OCI-LY7 (cell line): ENCODE data around the gene NRAS. TPM values are rescaled to one million over a fixed set of nuclear protein-coding genes. Genes with fewer than 3 reads are reported as not detected.

ENCODE experiments used
- Bru-seq: library from RNA; stranded (reverse); fragments of 400-500 nt; gene quantifications from one replicate; lab custom pipeline; 2021; lab: Mats Ljungman, UMichigan
- BruChase-seq, 2 experiments: library from RNA; stranded (reverse); fragments of 400-500 nt; gene quantifications; one replicate each; lab custom pipeline; 2021; lab: Mats Ljungman, UMichigan
- BruUV-seq: library from RNA; stranded (reverse); fragments of 400-500 nt; replicated peaks from 2 replicates; lab custom pipeline; 2021; lab: Mats Ljungman, UMichigan
- CTCF ChIA-PET: fragments of 300-600 bp; sonication (Branson Sonifier 250); formaldehyde crosslinking; loops from one replicate; lab custom pipeline; 2022; ENCODE audit warnings: antibody characterized with exemption; ENCODE audit not compliant: unreplicated experiment; lab: Charles Lee
- POLR2A ChIA-PET: fragments of 300-600 bp; sonication (Branson Sonifier 250); formaldehyde crosslinking; loops from one replicate; lab custom pipeline; 2022; ENCODE audit warnings: antibody characterized with exemption; lab: Charles Lee
- DNase-seq: peaks from one replicate; pipeline ENCODE4 v3.0.0-alpha.2; 2015; ENCODE audit warnings: low spot score
- H2AFZ ChIP-seq: fragments of 200-600 bp; sonication (generic), shearing (Covaris generic); 2 replicates; pipeline ENCODE4 v1.6.1; 2014; ENCODE audit warnings: mild to moderate bottlenecking, antibody characterized with exemption, low read length, moderate library complexity
- H3K27ac ChIP-seq: fragments of 200-600 bp; sonication (generic); 2 replicates; pipeline ENCODE4 v1.5.1; 2014; ENCODE audit warnings: mixed run types, low read depth, mild to moderate bottlenecking, moderate library complexity, low read length, inconsistent platforms; ENCODE audit not compliant: poor library complexity, severe bottlenecking
- H3K36me3 ChIP-seq: fragments of 200-600 bp; sonication (generic); 2 replicates; pipeline ENCODE4 v1.6.1; 2014; ENCODE audit warnings: mild to moderate bottlenecking, antibody characterized with exemption, low read length, moderate library complexity, mixed read lengths; ENCODE audit not compliant: insufficient read depth
- H3K4me1 ChIP-seq: fragments of 200-600 bp; sonication (generic); 2 replicates; pipeline ENCODE4 v1.5.1; 2014; ENCODE audit warnings: mild to moderate bottlenecking, low read length; ENCODE audit not compliant: insufficient read depth, poor library complexity, severe bottlenecking
- H3K4me2 ChIP-seq: fragments of 200-600 bp; sonication (generic); 2 replicates; pipeline ENCODE4 v1.6.1; 2014; ENCODE audit warnings: mild to moderate bottlenecking, low read length
- H3K4me3 ChIP-seq: fragments of 200-600 bp; sonication (generic); 2 replicates; pipeline ENCODE4 v1.5.1; 2014; ENCODE audit warnings: mild to moderate bottlenecking, low read depth, low read length; ENCODE audit not compliant: poor library complexity, severe bottlenecking
- H3K79me2 ChIP-seq: fragments of 200-600 bp; sonication (generic); 2 replicates; pipeline ENCODE4 v1.6.1; 2016; ENCODE audit warnings: low read depth, mild to moderate bottlenecking, low read length, moderate library complexity, mixed read lengths; ENCODE audit not compliant: insufficient read depth
- H3K9me2 ChIP-seq: fragments of 200-600 bp; sonication (generic); 2 replicates; pipeline ENCODE4 v1.6.1; 2016; ENCODE audit warnings: mild to moderate bottlenecking, low read length, mixed read lengths; ENCODE audit not compliant: insufficient read depth
- H3K9me3 ChIP-seq: fragments of 200-600 bp; sonication (generic); 2 replicates; pipeline ENCODE4 v1.6.1; 2014; ENCODE audit warnings: mild to moderate bottlenecking, mixed run types, low read length, mixed read lengths
- H4K20me1 ChIP-seq: fragments of 200-600 bp; sonication (generic); 2 replicates; pipeline ENCODE4 v1.6.1; 2014; ENCODE audit warnings: mild to moderate bottlenecking, antibody characterized with exemption, low read length, moderate library complexity, mixed read lengths; ENCODE audit not compliant: insufficient read depth
- EZH2phosphoT487 ChIP-seq: fragments of 200-600 bp; sonication (generic); IDR thresholded peaks from 2 replicates; pipeline ENCODE4 v1.6.1; 2018; ENCODE audit warnings: low read depth, borderline replicate concordance, mild to moderate bottlenecking, mixed run types, antibody characterized with exemption, low read length, moderate library complexity, mixed read lengths
- intact Hi-C: fragments of 100-400 bp; cut with micrococcal nuclease; formaldehyde crosslinking; loops from one replicate; pipeline ENCODE4 v1.10.0; 2022; ENCODE audit not compliant: unreplicated experiment
- long read RNA-seq: library from polyadenylated mRNA; stranded (forward); transcript quantifications from one replicate; pipeline ENCODE4 v2.0.0, GENCODE V29; 2022
- total RNA-seq, 2 experiments: library from RNA; depleted of rRNA in 1 of 2; stranded (reverse); fragments of >200 nt in 1 of 2; shearing (Covaris generic) in 1 of 2; gene quantifications; 2 replicates each; pipeline ENCODE4 v1.2.3, GENCODE V29; 2014 to 2022
- TF ChIP-seq, protein P1 (sequence below): fragments of 200-600 bp; sonication (generic); conservative IDR thresholded peaks from 2 replicates; pipeline ENCODE4 v1.5.1; 2014; ENCODE audit warnings: mild to moderate bottlenecking, antibody characterized with exemption, low read length, moderate library complexity, mixed read lengths

The NRAS gene
- 28.5 and 32.6 TPM in 2 replicates for total RNA-seq (2014; rRNA removed; shearing (Covaris generic))
- total RNA-seq (2022), result 43.5 and 47.0 TPM in 2 replicates
- percentile 94 among the genes with signal in this experiment for Bru-seq, nascent RNA
- percentile 99 among the genes with signal in this experiment for BruChase-seq, experiment 1, labeled RNA remaining after a 6-hour chase
- percentile 99 among the genes with signal in this experiment for BruChase-seq, experiment 2, labeled RNA remaining after a 2-hour chase
- long read RNA-seq, full-length matches to known transcripts, result 102 of 113 reads
- long read RNA-seq, partial matches to known transcripts, result 4 of 113 reads
- long read RNA-seq, other reads (novel, unspliced or antisense), result 7 of 113 reads

GRCh38 chr1:114716304-114717170, at the start of gene NRAS:
NRAS (minus strand) TSS chr1:114716771; CDS start chr1:114716160, 611 bp downstream.
- H3K27ac ChIP-seq, result peak within 1 kb of the TSS; percentile 54
- H3K4me3 ChIP-seq, result peak within 1 kb of the TSS; percentile 87
- BruUV-seq, result no TSS peak
- H3K36me3 ChIP-seq, result peaks cover 94% of the 10 kb centered on the region
- ChIA-PET POLR2A (interaction anchor here (0.8 to 2.8 kb wide), 10 partner anchors 10 to 370 kb away, joined by 3 to 16 read pairs (median 4); partner anchors contain the start of gene CSDE1), CTCF (interaction anchor here (0.8 kb wide), 1 partner anchor 370 kb away, joined by 3 read pairs; no protein-coding TSS in a partner anchor)
- H2AFZ ChIP-seq, result peak within 1 kb of the TSS; percentile 68
- no peaks in the 10 kb centered on the region for H4K20me1 ChIP-seq
- DNase-seq, result peak; percentile 94
- peaks cover 31% of the 10 kb centered on the region for H3K79me2 ChIP-seq
- peak within 1 kb of the TSS; percentile 93 for H3K4me2 ChIP-seq
- no peaks in the 10 kb centered on the region for H3K9me3 ChIP-seq
- peaks cover 16% of the 10 kb centered on the region for H3K4me1 ChIP-seq
- H3K9me2 ChIP-seq, result no peaks in the 10 kb centered on the region
- intact Hi-C loops, result loop anchor here (2.0 to 10.0 kb wide), 3 partner anchors 36 to 142 kb away; partner anchors contain the start of gene SIKE1
- TF ChIP-seq EZH2phosphoT487, result no peak
- TF ChIP-seq, protein P1, sequence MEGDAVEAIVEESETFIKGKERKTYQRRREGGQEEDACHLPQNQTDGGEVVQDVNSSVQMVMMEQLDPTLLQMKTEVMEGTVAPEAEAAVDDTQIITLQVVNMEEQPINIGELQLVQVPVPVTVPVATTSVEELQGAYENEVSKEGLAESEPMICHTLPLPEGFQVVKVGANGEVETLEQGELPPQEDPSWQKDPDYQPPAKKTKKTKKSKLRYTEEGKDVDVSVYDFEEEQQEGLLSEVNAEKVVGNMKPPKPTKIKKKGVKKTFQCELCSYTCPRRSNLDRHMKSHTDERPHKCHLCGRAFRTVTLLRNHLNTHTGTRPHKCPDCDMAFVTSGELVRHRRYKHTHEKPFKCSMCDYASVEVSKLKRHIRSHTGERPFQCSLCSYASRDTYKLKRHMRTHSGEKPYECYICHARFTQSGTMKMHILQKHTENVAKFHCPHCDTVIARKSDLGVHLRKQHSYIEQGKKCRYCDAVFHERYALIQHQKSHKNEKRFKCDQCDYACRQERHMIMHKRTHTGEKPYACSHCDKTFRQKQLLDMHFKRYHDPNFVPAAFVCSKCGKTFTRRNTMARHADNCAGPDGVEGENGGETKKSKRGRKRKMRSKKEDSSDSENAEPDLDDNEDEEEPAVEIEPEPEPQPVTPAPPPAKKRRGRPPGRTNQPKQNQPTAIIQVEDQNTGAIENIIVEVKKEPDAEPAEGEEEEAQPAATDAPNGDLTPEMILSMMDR, result no peak

DNA sequence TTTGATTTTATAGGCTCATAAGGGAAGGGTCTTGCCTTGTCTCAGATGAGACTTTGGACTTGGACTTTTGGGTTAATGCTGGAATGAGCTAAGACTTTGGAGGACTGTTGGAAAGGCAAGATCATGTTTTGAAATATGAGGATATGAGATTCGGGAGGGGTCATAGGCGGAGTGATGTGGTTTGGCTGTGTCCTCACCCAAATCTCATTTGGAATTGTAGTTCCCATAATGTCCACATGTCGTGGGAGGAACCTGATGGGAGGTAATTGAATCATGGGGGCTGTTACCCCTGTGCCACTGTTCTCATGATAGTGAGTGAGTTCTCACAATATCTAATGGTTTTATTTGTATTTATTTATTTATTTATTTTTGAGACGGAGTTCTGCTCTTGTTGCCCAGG, 48.1 kb upstream of the NRAS start:
- H3K9me2 ChIP-seq, result no peaks in the 10 kb centered on the region
- intact Hi-C loops, result no loop called here
- 0 out of 2 replicates have a peak, but pooled peaks cover 1% of the 10 kb centered on the region for H3K36me3 ChIP-seq
- H3K4me1 ChIP-seq, result no peaks in the 10 kb centered on the region
- peak; percentile 8 for DNase-seq
- ChIA-PET POLR2A (interaction anchor here (0.6 kb wide), 1 partner anchor 1602 kb away, joined by 5 read pairs; no protein-coding TSS in a partner anchor), CTCF (no interaction called here)
- BruUV-seq, result no TSS peak
- no peak overlapping the region for H2AFZ ChIP-seq
- no peaks in the 10 kb centered on the region for H3K9me3 ChIP-seq
- no peak overlapping the region for H3K27ac ChIP-seq
- no peaks in the 10 kb centered on the region for H3K79me2 ChIP-seq
- no peak overlapping the region for H3K4me3 ChIP-seq
- TF ChIP-seq, protein P1, result no peak
- no peaks in the 10 kb centered on the region for H4K20me1 ChIP-seq
- no peak overlapping the region for H3K4me2 ChIP-seq
